NCI-H2227 (cell line): Measurements from ENCODE around the gene ELAVL3.
"Not testable (repeated sequence)": the region's sequence is repeated elsewhere in the genome, so short reads cannot be mapped to it uniquely, and the experiment has no call there.

Source experiments
- DNase-seq: peaks from one replicate; lab custom pipeline; 2025; ENCODE audit not compliant: unreplicated experiment; lab: John Stamatoyannopoulos, UW

Gene ELAVL3

DNA sequence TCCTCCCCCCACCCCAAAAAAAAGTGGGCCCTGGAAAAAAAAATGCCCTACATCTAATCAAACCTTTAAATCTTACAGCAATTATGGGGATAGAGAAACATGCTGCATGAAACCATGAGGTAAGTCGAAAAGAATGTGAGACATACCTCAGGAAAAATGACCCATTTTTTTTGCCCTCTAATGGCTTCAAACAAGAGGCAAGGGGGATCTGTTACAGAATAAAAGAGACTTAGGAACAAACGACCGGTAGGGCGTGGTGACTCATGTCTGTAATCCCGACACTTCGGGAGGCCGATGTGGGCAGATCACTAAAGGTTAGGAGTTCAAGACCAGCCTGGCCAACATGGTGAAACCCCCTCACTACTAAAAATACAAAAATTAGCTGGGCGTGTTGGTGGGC is 70.2 kb downstream of the ELAVL3 start:
- DNase-seq = no peak

DNA sequence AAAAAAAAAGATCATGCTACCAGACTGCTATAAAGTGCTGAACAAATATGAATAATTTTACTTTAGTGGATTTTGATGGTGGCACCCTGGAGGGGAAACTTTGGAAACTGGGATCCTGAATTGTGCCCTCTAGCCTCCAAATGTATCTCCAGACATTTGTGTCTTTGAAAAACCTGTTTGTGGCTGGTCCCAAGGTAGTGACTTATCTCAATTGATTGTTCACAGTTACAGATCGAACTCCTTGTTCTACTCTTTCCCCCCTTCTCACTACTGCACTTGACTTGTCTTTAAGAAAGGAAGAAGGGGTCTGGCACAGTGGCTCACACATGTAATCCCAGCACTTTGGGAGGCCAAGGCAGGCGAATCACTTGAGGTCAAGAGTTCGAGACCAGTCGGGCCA is 72.3 kb downstream of the ELAVL3 start:
- no peak for DNase-seq

DNA sequence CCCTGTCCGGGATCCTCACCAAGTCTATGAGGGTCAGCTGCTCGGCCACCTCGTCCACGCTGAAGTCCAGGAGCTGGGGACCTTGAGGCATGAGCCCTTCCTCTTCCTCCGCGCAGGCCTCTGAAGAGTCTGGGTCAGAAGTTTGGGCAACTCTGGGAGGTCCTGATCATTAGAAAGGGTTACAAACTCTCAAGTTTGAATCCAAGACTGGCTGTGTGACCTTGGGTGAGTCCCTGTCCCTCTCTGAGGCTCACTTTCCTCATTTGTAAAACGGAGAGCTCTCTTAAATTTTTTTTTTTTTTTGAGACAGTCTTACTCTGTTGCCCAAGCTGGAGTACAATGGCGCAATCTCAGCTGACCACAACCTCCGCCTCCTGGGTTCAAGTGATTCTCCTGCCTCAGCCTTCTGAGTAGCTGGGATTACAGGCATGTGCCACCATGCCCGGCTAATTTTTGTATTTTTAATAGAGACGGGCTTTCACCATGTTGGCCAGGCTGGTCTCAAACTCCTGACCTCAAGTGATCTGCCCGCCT is 74.1 kb downstream of the ELAVL3 start:
- not testable (repeated sequence) for DNase-seq

DNA sequence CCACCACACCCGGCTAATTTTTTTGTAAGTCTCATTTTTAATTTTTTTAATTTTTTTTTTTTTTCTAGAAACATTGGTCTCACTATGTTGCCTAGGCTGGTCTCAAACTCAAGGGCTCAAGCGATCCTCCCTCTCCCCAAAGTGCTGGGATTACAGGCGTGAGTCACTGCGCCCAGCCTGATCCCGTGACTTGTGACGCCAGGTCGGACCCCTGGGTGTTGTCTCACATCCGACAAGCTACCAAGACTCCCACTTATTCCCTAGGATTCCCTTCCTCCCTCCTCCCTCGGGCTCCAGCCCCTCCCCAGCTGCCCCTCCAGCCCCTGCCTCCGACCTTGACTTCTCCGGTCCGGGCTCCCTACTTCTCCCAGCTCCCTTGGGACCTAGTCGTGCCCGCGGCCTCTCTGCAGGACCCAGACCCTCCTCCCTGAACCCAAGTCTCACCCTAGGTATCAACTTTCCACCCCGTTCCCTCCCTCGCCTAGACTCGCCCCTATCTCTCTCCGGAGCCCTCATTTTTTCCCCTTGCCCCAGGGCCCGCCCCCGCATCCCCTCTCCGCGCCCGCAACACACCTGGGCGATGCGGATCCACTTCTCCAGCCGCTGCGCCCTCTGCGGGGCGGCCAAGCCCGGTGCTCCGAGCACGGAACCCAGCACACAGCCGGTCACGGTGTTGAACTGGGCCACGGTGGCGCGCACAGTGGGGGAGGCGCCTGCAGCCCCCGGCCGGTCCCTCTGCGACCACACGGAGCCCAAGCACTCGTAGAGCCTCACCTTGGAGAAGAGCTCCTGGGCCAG is 74.8 kb downstream of the ELAVL3 start:
- DNase-seq = no peak

DNA sequence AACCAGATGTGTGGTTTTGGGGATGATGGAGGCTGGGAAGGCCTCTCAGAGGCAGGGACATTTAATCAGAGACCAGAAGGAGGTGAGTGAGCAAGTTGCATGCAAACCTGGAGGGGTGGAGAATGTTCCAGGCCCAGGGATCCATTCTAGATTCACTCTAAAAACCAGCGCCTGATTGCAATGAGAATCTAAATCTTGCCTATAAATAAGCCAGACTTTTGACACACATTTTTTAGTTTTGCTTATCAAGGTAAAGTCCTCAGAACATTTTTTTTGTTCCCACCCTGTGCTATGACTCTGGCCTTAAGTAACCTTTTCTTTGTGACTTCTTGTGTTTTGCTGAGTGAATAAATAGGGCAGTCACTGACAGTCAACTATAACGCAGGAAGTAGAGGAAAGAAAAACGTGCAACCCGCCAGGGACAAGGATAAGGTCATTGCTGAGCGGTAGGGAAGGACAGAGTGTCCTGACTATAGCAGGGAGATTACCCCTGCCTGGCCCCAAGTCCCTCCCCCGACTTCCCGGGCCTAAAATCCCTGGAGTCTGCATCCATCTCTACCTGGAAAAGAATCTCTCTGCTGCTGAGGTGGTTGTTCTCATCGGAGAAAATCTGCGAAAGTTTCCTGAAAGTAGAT is 76.1 kb downstream of the ELAVL3 start:
- no peak for DNase-seq

DNA sequence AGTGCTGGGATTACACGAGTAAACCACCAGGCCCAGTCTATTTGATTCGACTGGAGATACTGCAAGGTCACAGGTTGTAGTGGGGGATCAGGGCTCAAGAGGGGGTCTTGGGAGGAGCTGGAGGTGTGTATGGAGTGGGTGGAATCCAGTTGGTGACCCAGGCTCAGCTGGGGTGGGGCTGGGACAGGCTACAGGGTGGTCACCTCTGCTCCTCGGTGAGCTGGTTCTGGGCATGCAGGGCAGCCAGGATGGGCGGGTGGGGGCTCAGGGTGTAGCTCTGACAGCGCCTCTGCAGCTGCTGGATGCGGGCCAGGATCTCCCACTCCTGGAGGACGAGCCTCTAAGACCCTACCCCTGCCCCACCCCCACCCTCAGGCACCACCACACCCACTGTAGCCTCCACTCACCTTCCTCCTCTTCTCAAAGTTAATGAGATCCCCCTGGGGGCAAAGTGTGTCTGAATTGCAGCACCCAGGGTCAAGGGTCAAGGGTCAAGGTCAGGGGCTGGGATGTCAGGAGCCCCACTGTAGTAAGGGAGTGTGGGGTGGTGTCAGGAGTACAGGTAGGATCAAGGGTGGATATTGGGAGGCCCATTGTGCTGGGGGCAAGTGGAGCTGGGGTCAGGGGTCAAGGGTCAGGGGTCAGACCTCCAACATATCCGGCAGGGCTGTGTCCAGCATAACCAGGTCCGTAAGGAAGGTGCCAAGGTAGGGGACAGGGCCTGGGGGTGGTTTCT is 78.9 kb downstream of the ELAVL3 start:
- no peak for DNase-seq
